ENCODE results near the gene MAS1L.

GRCh38 chr6:29530671-29531310, 43.0 kb upstream of the MAS1L start:
- no peak for TF ChIP-seq CTCF (IDR thresholded peaks at IDR 0.05; ENCODE audit: low read depth, low read length, poor library complexity, severe bottlenecking)
- TF ChIP-seq EZH2phosphoT487 (IDR thresholded peaks at IDR 0.05; ENCODE audit: borderline replicate concordance, low read length): no peak
